ENCODE measurements around the gene RASSF9.

DNA sequence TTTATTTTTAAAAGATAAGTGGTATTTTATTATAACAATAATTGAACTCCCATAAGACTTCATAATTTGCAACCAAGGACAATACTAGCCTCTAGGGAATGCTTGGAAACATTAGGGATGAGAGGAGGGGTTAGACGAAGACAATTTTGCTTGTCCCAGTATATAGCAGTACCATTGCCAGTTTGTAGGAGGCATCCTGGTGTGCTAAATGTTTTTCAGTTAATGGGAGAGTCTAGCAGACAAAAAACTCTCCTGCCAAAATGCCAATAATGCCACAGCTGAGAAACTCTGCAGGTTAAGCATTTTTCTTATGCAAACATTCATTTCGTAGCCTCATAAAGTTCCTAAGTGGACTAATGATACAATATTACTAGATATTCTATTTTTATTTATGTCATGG is 38.1 kb downstream of the RASSF9 start:
- no peak for TF ChIP-seq POLR2A (IDR thresholded peaks at IDR 0.05)
- TF ChIP-seq, protein P1, sequence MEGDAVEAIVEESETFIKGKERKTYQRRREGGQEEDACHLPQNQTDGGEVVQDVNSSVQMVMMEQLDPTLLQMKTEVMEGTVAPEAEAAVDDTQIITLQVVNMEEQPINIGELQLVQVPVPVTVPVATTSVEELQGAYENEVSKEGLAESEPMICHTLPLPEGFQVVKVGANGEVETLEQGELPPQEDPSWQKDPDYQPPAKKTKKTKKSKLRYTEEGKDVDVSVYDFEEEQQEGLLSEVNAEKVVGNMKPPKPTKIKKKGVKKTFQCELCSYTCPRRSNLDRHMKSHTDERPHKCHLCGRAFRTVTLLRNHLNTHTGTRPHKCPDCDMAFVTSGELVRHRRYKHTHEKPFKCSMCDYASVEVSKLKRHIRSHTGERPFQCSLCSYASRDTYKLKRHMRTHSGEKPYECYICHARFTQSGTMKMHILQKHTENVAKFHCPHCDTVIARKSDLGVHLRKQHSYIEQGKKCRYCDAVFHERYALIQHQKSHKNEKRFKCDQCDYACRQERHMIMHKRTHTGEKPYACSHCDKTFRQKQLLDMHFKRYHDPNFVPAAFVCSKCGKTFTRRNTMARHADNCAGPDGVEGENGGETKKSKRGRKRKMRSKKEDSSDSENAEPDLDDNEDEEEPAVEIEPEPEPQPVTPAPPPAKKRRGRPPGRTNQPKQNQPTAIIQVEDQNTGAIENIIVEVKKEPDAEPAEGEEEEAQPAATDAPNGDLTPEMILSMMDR (IDR thresholded peaks at IDR 0.05), result no peak

Measured in transverse colon (tissue), 3 donors.